K562 (cell line): ENCODE measurements around the gene RIPK3. TPM values are rescaled to one million over a fixed set of nuclear protein-coding genes. Genes with fewer than 3 reads are reported as not detected.
A peak's percentile ranks its signal among the peaks of the same experiment; 100 is the strongest.

ENCODE experiments used
- HMG20A ChIP-seq: fragments of 450-650 bp; formaldehyde crosslinking; conservative IDR thresholded peaks from 2 replicates; pipeline ENCODE4 v1.4.0; 2020; ENCODE audit warnings: mild to moderate bottlenecking, mixed read lengths
- NR2C1 ChIP-seq, 2 experiments: fragments of 450-650 bp; IDR thresholded peaks; 2 replicates each; pipeline ENCODE4 v1.6.1; 2017; ENCODE audit warnings: mild to moderate bottlenecking in 2 of 2, antibody characterized with exemption in 1 of 2, inconsistent platforms in 1 of 2, missing compliant biosample characterization in 1 of 2, missing genetic modification characterization in 1 of 2
- SP1 ChIP-seq: sonication (generic); formaldehyde crosslinking; IDR thresholded peaks from 2 replicates; pipeline ENCODE4 v1.8.1; 2022; ENCODE audit warnings: mild to moderate bottlenecking, missing genetic modification reagents
- ZC3H4 ChIP-seq: sonication (generic); formaldehyde crosslinking; IDR thresholded peaks from 2 replicates; pipeline ENCODE4 v1.9.0; 2021; ENCODE audit warnings: missing genetic modification reagents, borderline replicate concordance
- ZFX ChIP-seq: sonication (generic); formaldehyde crosslinking; IDR thresholded peaks from 2 replicates; pipeline ENCODE4 v1.8.0; 2022; ENCODE audit warnings: mild to moderate bottlenecking, missing genetic modification reagents, moderate library complexity
- ZNF274 ChIP-seq: IDR thresholded peaks from 2 replicates; pipeline ENCODE4 v1.6.1; 2011; ENCODE audit warnings: low read depth, mild to moderate bottlenecking, low read length, moderate library complexity, borderline replicate concordance
- polyA plus RNA-seq, 8 experiments: library from polyadenylated mRNA; depleted of rRNA in 4 of 8; stranded (reverse) in 5 of 8; unstranded in 3 of 8; fragments of >200 nt; fragmentation: Nextera tagmentation in 2 of 8; fragmentation: Illumina TruSeq in 1 of 8; extraction: Ambion mirVana in 2 of 8; extraction: Trizol in 1 of 8; gene quantifications; 2 replicates each; pipeline versions ENCODE4 v1.2.1 to v1.2.3, GENCODE V29; 2011 to 2014; ENCODE audit warnings: inconsistent platforms in 1 of 8, missing spikeins in 1 of 8
- total RNA-seq, 7 experiments: library from RNA; depleted of rRNA in 6 of 7; stranded (reverse); fragments of >200 nt in 6 of 7; fragmentation: Illumina TruSeq in 2 of 7; extraction: Trizol in 2 of 7; gene quantifications; 2 replicates each; pipeline versions ENCODE4 v1.2.1 to v1.2.3, GENCODE V29; 2011 to 2021; ENCODE audit warnings: low replicate concordance in 1 of 7
- TF ChIP-seq, protein P1 (sequence below): fragments of 450-650 bp; IDR thresholded peaks from 2 replicates; pipeline ENCODE4 v1.6.1; 2018; ENCODE audit warnings: mild to moderate bottlenecking, low read depth; ENCODE audit not compliant: partially characterized antibody
- TF ChIP-seq, protein P2 (sequence below): fragments of 450-650 bp; IDR thresholded peaks from 2 replicates; pipeline ENCODE4 v1.7.0; 2016; ENCODE audit warnings: borderline replicate concordance
- TF ChIP-seq, protein P3 (sequence below): fragments of 250-450 bp; sonication (Bioruptor Pico); IDR thresholded peaks from 2 replicates; pipeline ENCODE4 v1.9.0; 2021; ENCODE audit warnings: mild to moderate bottlenecking, inconsistent platforms

Gene RIPK3
- total and polyA plus RNA-seq, 9 of the 15 experiments (the other 6 are each of a cell fraction or from before 2014, with no cell fraction given) = 0.03 to 0.43 (median 0.28) TPM; not detected in 3

DNA sequence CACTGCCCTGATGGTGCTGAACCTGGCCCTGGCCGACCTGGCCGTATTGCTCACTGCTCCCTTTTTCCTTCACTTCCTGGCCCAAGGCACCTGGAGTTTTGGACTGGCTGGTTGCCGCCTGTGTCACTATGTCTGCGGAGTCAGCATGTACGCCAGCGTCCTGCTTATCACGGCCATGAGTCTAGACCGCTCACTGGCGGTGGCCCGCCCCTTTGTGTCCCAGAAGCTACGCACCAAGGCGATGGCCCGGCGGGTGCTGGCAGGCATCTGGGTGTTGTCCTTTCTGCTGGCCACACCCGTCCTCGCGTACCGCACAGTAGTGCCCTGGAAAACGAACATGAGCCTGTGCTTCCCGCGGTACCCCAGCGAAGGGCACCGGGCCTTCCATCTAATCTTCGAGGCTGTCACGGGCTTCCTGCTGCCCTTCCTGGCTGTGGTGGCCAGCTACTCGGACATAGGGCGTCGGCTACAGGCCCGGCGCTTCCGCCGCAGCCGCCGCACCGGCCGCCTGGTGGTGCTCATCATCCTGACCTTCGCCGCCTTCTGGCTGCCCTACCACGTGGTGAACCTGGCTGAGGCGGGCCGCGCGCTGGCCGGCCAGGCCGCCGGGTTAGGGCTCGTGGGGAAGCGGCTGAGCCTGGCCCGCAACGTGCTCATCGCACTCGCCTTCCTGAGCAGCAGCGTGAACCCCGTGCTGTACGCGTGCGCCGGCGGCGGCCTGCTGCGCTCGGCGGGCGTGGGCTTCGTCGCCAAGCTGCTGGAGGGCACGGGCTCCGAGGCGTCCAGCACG is 23.8 kb downstream of the RIPK3 start (continued):
- TF ChIP-seq HMG20A (CRISPR knock-in tag) (no peak), SP1 (no peak), ZFX (peak; percentile 96), NR2C1 (IDR thresholded peaks at IDR 0.05) (no peak), NR2C1 (tag; IDR thresholded peaks at IDR 0.05) (peak; percentile 55; the same call in 1 of the 2 replicates), ZC3H4 (CRISPR knock-in tag) (no peak), ZNF274 (no peak)
- TF ChIP-seq, protein P1, sequence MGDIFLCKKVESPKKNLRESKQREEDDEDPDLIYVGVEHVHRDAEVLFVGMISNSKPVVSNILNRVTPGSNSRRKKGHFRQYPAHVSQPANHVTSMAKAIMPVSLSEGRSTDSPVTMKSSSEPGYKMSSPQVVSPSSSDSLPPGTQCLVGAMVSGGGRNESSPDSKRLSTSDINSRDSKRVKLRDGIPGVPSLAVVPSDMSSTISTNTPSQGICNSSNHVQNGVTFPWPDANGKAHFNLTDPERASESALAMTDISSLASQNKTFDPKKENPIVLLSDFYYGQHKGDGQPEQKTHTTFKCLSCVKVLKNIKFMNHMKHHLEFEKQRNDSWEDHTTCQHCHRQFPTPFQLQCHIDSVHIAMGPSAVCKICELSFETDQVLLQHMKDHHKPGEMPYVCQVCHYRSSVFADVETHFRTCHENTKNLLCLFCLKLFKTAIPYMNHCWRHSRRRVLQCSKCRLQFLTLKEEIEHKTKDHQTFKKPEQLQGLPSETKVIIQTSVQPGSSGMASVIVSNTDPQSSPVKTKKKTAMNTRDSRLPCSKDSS = no peak
- TF ChIP-seq, protein P2, sequence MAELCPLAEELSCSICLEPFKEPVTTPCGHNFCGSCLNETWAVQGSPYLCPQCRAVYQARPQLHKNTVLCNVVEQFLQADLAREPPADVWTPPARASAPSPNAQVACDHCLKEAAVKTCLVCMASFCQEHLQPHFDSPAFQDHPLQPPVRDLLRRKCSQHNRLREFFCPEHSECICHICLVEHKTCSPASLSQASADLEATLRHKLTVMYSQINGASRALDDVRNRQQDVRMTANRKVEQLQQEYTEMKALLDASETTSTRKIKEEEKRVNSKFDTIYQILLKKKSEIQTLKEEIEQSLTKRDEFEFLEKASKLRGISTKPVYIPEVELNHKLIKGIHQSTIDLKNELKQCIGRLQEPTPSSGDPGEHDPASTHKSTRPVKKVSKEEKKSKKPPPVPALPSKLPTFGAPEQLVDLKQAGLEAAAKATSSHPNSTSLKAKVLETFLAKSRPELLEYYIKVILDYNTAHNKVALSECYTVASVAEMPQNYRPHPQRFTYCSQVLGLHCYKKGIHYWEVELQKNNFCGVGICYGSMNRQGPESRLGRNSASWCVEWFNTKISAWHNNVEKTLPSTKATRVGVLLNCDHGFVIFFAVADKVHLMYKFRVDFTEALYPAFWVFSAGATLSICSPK = no peak
- TF ChIP-seq, protein P3, sequence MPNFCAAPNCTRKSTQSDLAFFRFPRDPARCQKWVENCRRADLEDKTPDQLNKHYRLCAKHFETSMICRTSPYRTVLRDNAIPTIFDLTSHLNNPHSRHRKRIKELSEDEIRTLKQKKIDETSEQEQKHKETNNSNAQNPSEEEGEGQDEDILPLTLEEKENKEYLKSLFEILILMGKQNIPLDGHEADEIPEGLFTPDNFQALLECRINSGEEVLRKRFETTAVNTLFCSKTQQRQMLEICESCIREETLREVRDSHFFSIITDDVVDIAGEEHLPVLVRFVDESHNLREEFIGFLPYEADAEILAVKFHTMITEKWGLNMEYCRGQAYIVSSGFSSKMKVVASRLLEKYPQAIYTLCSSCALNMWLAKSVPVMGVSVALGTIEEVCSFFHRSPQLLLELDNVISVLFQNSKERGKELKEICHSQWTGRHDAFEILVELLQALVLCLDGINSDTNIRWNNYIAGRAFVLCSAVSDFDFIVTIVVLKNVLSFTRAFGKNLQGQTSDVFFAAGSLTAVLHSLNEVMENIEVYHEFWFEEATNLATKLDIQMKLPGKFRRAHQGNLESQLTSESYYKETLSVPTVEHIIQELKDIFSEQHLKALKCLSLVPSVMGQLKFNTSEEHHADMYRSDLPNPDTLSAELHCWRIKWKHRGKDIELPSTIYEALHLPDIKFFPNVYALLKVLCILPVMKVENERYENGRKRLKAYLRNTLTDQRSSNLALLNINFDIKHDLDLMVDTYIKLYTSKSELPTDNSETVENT (CRISPR knock-in tag) = peak; percentile 42; the same call in 1 of the 2 replicates
